ENCODE results near the gene SOHLH1.

Gene SOHLH1

GRCh38 chr9:135728436-135729110 is 29.3 kb upstream of the SOHLH1 start:
- DNase-seq: no peak

- no peak for DNase-seq
Observed at GRCh38 chr9:135727257-135727875, 28.1 kb upstream of the SOHLH1 start.

GRCh38 chr9:135726138-135726853 is 27.0 kb upstream of the SOHLH1 start:
- no peak for DNase-seq

GRCh38 chr9:135724186-135724787 is 25.0 kb upstream of the SOHLH1 start:
- DNase-seq: no peak

- DNase-seq: no peak
Observed at GRCh38 chr9:135722365-135722764, 23.1 kb upstream of the SOHLH1 start.

- no peak for DNase-seq
Observed at GRCh38 chr9:135719472-135719871, 20.2 kb upstream of the SOHLH1 start.

GRCh38 chr9:135718616-135719015 is 19.3 kb upstream of the SOHLH1 start:
- no peak for DNase-seq

- DNase-seq: no peak
Observed at GRCh38 chr9:135717410-135717809, 18.1 kb upstream of the SOHLH1 start.

GRCh38 chr9:135716045-135716444 is 16.8 kb upstream of the SOHLH1 start:
- DNase-seq: no peak

- DNase-seq: no peak
Observed at GRCh38 chr9:135715056-135715595, 15.8 kb upstream of the SOHLH1 start.

GRCh38 chr9:135714242-135715055 is 15.2 kb upstream of the SOHLH1 start:
- DNase-seq: no peak

GRCh38 chr9:135712613-135713295 is 13.5 kb upstream of the SOHLH1 start:
- DNase-seq: no peak

- DNase-seq: no peak
Observed at GRCh38 chr9:135711881-135712280, 12.6 kb upstream of the SOHLH1 start.

- DNase-seq: no peak
Observed at GRCh38 chr9:135711391-135711790, 12.1 kb upstream of the SOHLH1 start.

- no peak for DNase-seq
Observed at GRCh38 chr9:135708164-135708563, 8.9 kb upstream of the SOHLH1 start.

- no peak for DNase-seq
Observed at GRCh38 chr9:135707252-135708138, 8.2 kb upstream of the SOHLH1 start.

- DNase-seq: no peak
Observed at GRCh38 chr9:135706288-135706687, 7.0 kb upstream of the SOHLH1 start.

GRCh38 chr9:135705376-135705775 is 6.1 kb upstream of the SOHLH1 start:
- no peak for DNase-seq

GRCh38 chr9:135704483-135704882 is 5.2 kb upstream of the SOHLH1 start:
- DNase-seq: no peak

GRCh38 chr9:135703726-135704125 is 4.4 kb upstream of the SOHLH1 start:
- no peak for DNase-seq
